Measurements from ENCODE around the gene DEPDC1B. TPM values are rescaled to one million over a fixed set of nuclear protein-coding genes. Genes with fewer than 3 reads are reported as not detected.
"Not testable (repeated sequence)": the region's sequence is repeated elsewhere in the genome, so short reads cannot be mapped to it uniquely, and the experiment has no call there.

DEPDC1B gene
- total RNA-seq, 1 experiment from 2014 or later = 22.2 TPM

- ATAC-seq = no peak
- H3K4me1 ChIP-seq (ENCODE audit: control insufficient read depth, insufficient read depth, low read length) = no peaks in the 10 kb centered on the region
- TF ChIP-seq POLR2AphosphoS5 (IDR thresholded peaks at IDR 0.05; ENCODE audit: low read depth, low read length) (no peak), TCF7L2 (IDR thresholded peaks at IDR 0.05; ENCODE audit: low read depth, low read length) (no peak), CTCF (IDR thresholded peaks at IDR 0.05) (no peak), SIN3A (IDR thresholded peaks at IDR 0.05; ENCODE audit: borderline replicate concordance, insufficient read depth, low read depth, low read length) (no peak)
- TF ChIP-seq, protein P1, sequence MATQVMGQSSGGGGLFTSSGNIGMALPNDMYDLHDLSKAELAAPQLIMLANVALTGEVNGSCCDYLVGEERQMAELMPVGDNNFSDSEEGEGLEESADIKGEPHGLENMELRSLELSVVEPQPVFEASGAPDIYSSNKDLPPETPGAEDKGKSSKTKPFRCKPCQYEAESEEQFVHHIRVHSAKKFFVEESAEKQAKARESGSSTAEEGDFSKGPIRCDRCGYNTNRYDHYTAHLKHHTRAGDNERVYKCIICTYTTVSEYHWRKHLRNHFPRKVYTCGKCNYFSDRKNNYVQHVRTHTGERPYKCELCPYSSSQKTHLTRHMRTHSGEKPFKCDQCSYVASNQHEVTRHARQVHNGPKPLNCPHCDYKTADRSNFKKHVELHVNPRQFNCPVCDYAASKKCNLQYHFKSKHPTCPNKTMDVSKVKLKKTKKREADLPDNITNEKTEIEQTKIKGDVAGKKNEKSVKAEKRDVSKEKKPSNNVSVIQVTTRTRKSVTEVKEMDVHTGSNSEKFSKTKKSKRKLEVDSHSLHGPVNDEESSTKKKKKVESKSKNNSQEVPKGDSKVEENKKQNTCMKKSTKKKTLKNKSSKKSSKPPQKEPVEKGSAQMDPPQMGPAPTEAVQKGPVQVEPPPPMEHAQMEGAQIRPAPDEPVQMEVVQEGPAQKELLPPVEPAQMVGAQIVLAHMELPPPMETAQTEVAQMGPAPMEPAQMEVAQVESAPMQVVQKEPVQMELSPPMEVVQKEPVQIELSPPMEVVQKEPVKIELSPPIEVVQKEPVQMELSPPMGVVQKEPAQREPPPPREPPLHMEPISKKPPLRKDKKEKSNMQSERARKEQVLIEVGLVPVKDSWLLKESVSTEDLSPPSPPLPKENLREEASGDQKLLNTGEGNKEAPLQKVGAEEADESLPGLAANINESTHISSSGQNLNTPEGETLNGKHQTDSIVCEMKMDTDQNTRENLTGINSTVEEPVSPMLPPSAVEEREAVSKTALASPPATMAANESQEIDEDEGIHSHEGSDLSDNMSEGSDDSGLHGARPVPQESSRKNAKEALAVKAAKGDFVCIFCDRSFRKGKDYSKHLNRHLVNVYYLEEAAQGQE (IDR thresholded peaks at IDR 0.05; ENCODE audit: insufficient read depth in 1 of 2, low read depth in 2 of 2, low read length in 1 of 2) = no peak
- intact Hi-C loops (cut with micrococcal nuclease; ENCODE audit: unreplicated experiment) = no loop called here
- no peak overlapping the region for H3K4me3 ChIP-seq (ENCODE audit: low read depth in 2 of 2, low read length in 2 of 2)
- no peaks in the 10 kb centered on the region for H3K9me3 ChIP-seq (ENCODE audit: control insufficient read depth, insufficient read depth, low read depth, low read length)
- H3K27me3 ChIP-seq (ENCODE audit: control insufficient read depth, insufficient read depth, low read length) = no peaks in the 10 kb centered on the region
- no peak overlapping the region for H3K27ac ChIP-seq (ENCODE audit: low read length)
- no TSS peak for BruUV-seq (replicated peaks)
- CTCF ChIA-PET = no interaction called here
- DNase-seq (ENCODE audit: low read depth, low spot score) = no peak
- no peaks in the 10 kb centered on the region for H3K36me3 ChIP-seq (ENCODE audit: control insufficient read depth, insufficient read depth, low read length)
- in situ Hi-C loops (cut with HindIII; ENCODE audit: low pct_unique_long_range_greater_than_20kb, low sequenced_read_pairs) = no loop called here
- POLR2A ChIA-PET = no interaction called here
Measured at GRCh38 chr5:60594715-60595477, 105.1 kb downstream of the DEPDC1B start.

DNA sequence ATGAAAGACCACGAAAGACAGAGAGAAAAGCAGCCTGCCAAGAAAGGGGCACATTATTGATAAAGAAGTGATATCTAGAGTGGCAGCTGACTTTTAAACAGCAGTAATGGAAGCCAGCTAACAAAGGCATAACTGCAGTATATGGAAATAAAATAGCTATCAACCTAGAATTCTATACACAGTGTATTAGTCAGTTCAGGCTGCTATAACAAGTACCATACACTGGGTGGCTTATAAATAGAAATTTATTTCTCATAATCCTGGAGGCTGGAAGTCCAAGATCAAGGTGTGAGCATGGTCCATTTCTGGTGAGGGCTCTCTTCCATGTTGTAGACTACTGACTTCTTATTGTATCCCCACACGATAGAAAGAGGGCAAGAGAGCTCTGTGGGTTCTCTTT lies 109.8 kb downstream of the DEPDC1B start:
- intact Hi-C loops (cut with micrococcal nuclease; ENCODE audit: unreplicated experiment) = no loop called here
- CTCF ChIA-PET = no interaction called here
- DNase-seq (ENCODE audit: low read depth, low spot score) (no peak), ATAC-seq (no peak)
- in situ Hi-C loops (cut with HindIII; ENCODE audit: low pct_unique_long_range_greater_than_20kb, low sequenced_read_pairs) = no loop called here
- no TSS peak for BruUV-seq (replicated peaks)
- no peaks in the 10 kb centered on the region for H3K36me3 ChIP-seq (ENCODE audit: control insufficient read depth, insufficient read depth, low read length)
- no peaks in the 10 kb centered on the region for H3K27me3 ChIP-seq (ENCODE audit: control insufficient read depth, insufficient read depth, low read length)
- no peak overlapping the region for H3K27ac ChIP-seq (ENCODE audit: low read length)
- no peaks in the 10 kb centered on the region for H3K4me1 ChIP-seq (ENCODE audit: control insufficient read depth, insufficient read depth, low read length)
- no peaks in the 10 kb centered on the region for H3K9me3 ChIP-seq (ENCODE audit: control insufficient read depth, insufficient read depth, low read depth, low read length)
- TF ChIP-seq CTCF (IDR thresholded peaks at IDR 0.05) (no peak), TCF7L2 (IDR thresholded peaks at IDR 0.05; ENCODE audit: low read depth, low read length) (no peak), SIN3A (IDR thresholded peaks at IDR 0.05; ENCODE audit: borderline replicate concordance, insufficient read depth, low read depth, low read length) (no peak), POLR2AphosphoS5 (IDR thresholded peaks at IDR 0.05; ENCODE audit: low read depth, low read length) (no peak)
- TF ChIP-seq, protein P1 (IDR thresholded peaks at IDR 0.05; ENCODE audit: insufficient read depth in 1 of 2, low read depth in 2 of 2, low read length in 1 of 2) = no peak
- POLR2A ChIA-PET = no interaction called here
- no peak overlapping the region for H3K4me3 ChIP-seq (ENCODE audit: low read depth in 2 of 2, low read length in 2 of 2)

DNA sequence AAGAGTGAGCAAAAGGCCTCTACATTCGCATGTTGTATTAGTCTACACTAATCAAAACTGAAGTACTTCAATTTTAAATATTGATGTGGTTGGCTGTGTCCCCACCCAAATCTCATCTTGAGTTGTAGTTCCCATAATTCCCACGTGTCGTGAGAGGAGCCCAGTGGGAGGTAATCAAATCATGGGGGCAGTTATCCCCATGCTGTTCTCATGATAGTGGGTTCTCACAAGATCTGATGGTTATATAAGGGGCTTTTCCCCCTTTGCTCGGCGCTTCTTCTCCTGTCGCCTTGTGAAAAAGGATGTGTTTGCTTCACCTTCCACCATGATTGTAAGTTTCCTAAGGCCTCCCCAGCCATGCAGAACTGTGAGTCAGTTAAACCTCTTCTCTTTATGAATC lies 112.7 kb downstream of the DEPDC1B start:
- BruUV-seq (replicated peaks); CTCF ChIA-PET; in situ Hi-C loops (cut with HindIII; ENCODE audit: low pct_unique_long_range_greater_than_20kb, low sequenced_read_pairs): not testable (repeated sequence)

More for the DNA sequence above, 112.7 kb downstream of the DEPDC1B start:
- H3K9me3 ChIP-seq (ENCODE audit: control insufficient read depth, insufficient read depth, low read depth, low read length); ATAC-seq; POLR2A ChIA-PET; H3K27me3 ChIP-seq (ENCODE audit: control insufficient read depth, insufficient read depth, low read length); H3K27ac ChIP-seq (ENCODE audit: low read length); DNase-seq (ENCODE audit: low read depth, low spot score); H3K36me3 ChIP-seq (ENCODE audit: control insufficient read depth, insufficient read depth, low read length); H3K4me1 ChIP-seq (ENCODE audit: control insufficient read depth, insufficient read depth, low read length); H3K4me3 ChIP-seq (ENCODE audit: low read depth in 2 of 2, low read length in 2 of 2): not testable (repeated sequence)
- intact Hi-C loops (cut with micrococcal nuclease; ENCODE audit: unreplicated experiment) = loop anchor here (5.0 kb wide), 1 partner anchor 775 kb away; no protein-coding TSS in a partner anchor
